SK-N-SH (cell line): ENCODE data around the gene MANSC4.

ENCODE experiments used
- CHD2 ChIP-seq: fragments of 150-350 bp; IDR thresholded peaks from 2 replicates; pipeline ENCODE4 v1.6.1; 2018; ENCODE audit warnings: low read length; ENCODE audit not compliant: partially characterized antibody
- EZH2phosphoT487 ChIP-seq: fragments of 200-600 bp; sonication (generic); IDR thresholded peaks from 2 replicates; pipeline ENCODE4 v1.6.1; 2017; ENCODE audit warnings: low read depth, mixed run types, mild to moderate bottlenecking, antibody characterized with exemption, moderate library complexity, borderline replicate concordance
- FOXM1 ChIP-seq: IDR thresholded peaks from 2 replicates; pipeline ENCODE4 v1.4.0; 2012; ENCODE audit warnings: low read depth, mild to moderate bottlenecking
- GABPA ChIP-seq: IDR thresholded peaks from 2 replicates; pipeline ENCODE4 v1.4.0; 2012; ENCODE audit warnings: low read depth, mild to moderate bottlenecking
- MXI1 ChIP-seq: IDR thresholded peaks from 2 replicates; pipeline ENCODE4 v1.6.1; 2012; ENCODE audit warnings: mild to moderate bottlenecking, low read depth, low read length, improper control_type of control experiment
- NRF1 ChIP-seq: IDR thresholded peaks from 2 replicates; pipeline ENCODE4 v1.6.1; 2012; ENCODE audit warnings: low read depth, mild to moderate bottlenecking, low read length
- POLR2AphosphoS5 ChIP-seq: IDR thresholded peaks from 2 replicates; pipeline ENCODE4 v1.6.1; 2012; ENCODE audit warnings: low read depth, low read length
- RAD21 ChIP-seq: IDR thresholded peaks from 2 replicates; pipeline ENCODE4 v1.6.1; 2012; ENCODE audit warnings: mild to moderate bottlenecking, low read length
- RFX5 ChIP-seq: IDR thresholded peaks from 2 replicates; pipeline ENCODE4 v1.6.1; 2012; ENCODE audit warnings: mild to moderate bottlenecking, improper control_type of control experiment, low read length
- SIN3A ChIP-seq: IDR thresholded peaks from 2 replicates; pipeline ENCODE4 v1.6.1; 2012; ENCODE audit warnings: low read depth, mild to moderate bottlenecking, low read length, moderate library complexity, borderline replicate concordance
- TAF1 ChIP-seq: IDR thresholded peaks from 2 replicates; pipeline ENCODE4 v1.6.1; 2012; ENCODE audit warnings: low read depth, mild to moderate bottlenecking, low read length, moderate library complexity, borderline replicate concordance
- TF ChIP-seq, protein P1 (sequence below): fragments of 200-600 bp; sonication (generic); IDR thresholded peaks from 2 replicates; pipeline ENCODE4 v1.6.1; 2017; ENCODE audit warnings: antibody characterized with exemption, mild to moderate bottlenecking, moderate library complexity
- TF ChIP-seq, protein P2 (sequence below): IDR thresholded peaks from 2 replicates; pipeline ENCODE4 v1.4.0; 2012; ENCODE audit warnings: low read depth, borderline replicate concordance

DNA sequence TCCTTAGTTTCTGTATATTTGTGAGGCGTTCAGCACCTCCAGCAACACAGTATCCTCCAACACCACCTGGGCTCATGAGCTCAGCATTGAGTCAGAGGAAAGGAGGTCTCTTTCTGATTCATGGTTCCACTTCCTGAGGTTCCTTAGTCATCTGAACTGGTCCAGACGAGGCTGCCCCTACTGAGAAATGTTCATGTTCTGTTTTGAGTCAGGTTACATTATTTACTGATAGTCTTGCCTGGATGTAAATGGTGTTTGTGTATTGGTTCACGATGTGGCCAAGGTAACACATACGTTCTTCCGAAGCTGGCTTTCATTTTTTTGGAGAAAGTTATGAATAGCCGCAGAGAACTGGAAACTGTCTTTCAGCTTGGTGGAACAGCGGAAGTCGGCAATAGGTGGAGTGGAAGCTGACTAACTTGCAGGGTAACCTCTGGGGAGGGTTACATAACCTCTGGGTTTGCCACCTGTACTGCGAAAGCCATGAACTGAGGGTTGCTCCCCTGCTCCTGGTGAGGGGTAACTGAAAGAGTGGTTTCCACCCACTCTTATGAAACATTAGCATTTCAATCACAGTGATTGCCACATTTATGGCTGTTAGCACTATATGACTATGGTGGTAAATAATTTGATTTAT, 42.2 kb upstream of the MANSC4 start:
- TF ChIP-seq TAF1, result no peak
- TF ChIP-seq, protein P1, sequence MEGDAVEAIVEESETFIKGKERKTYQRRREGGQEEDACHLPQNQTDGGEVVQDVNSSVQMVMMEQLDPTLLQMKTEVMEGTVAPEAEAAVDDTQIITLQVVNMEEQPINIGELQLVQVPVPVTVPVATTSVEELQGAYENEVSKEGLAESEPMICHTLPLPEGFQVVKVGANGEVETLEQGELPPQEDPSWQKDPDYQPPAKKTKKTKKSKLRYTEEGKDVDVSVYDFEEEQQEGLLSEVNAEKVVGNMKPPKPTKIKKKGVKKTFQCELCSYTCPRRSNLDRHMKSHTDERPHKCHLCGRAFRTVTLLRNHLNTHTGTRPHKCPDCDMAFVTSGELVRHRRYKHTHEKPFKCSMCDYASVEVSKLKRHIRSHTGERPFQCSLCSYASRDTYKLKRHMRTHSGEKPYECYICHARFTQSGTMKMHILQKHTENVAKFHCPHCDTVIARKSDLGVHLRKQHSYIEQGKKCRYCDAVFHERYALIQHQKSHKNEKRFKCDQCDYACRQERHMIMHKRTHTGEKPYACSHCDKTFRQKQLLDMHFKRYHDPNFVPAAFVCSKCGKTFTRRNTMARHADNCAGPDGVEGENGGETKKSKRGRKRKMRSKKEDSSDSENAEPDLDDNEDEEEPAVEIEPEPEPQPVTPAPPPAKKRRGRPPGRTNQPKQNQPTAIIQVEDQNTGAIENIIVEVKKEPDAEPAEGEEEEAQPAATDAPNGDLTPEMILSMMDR, result no peak
- TF ChIP-seq, protein P2, sequence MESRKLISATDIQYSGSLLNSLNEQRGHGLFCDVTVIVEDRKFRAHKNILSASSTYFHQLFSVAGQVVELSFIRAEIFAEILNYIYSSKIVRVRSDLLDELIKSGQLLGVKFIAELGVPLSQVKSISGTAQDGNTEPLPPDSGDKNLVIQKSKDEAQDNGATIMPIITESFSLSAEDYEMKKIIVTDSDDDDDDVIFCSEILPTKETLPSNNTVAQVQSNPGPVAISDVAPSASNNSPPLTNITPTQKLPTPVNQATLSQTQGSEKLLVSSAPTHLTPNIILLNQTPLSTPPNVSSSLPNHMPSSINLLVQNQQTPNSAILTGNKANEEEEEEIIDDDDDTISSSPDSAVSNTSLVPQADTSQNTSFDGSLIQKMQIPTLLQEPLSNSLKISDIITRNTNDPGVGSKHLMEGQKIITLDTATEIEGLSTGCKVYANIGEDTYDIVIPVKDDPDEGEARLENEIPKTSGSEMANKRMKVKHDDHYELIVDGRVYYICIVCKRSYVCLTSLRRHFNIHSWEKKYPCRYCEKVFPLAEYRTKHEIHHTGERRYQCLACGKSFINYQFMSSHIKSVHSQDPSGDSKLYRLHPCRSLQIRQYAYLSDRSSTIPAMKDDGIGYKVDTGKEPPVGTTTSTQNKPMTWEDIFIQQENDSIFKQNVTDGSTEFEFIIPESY, result no peak
- TF ChIP-seq MXI1, result no peak
- TF ChIP-seq EZH2phosphoT487, result no peak
- TF ChIP-seq NRF1, result no peak
- TF ChIP-seq POLR2AphosphoS5, result no peak
- no peak for TF ChIP-seq GABPA
- no peak for TF ChIP-seq SIN3A
- no peak for TF ChIP-seq FOXM1
- no peak for TF ChIP-seq RFX5
- TF ChIP-seq CHD2, result no peak
- no peak for TF ChIP-seq RAD21
